Fibroblast of lung (primary cell): ENCODE data around the gene ENTR1. TPM values are rescaled to one million over a fixed set of nuclear protein-coding genes. Genes with fewer than 3 reads are reported as not detected.

Experiments
- DNase-seq, 2 donors: peaks; one replicate each; pipeline versions ENCODE4 v3.0.0 to v3.0.0-alpha.2; 2010; ENCODE audit warnings: low read depth in 2 of 2
- H2AFZ ChIP-seq: 2 replicates; pipeline ENCODE4 v1.5.1; 2012; ENCODE audit warnings: low read length, control low read depth, inconsistent platforms
- H3K27ac ChIP-seq: 2 replicates; pipeline ENCODE4 v1.5.1; 2011; ENCODE audit warnings: low read length, control low read depth; ENCODE audit not compliant: insufficient read depth
- H3K27me3 ChIP-seq: 2 replicates; pipeline ENCODE4 v1.5.1; 2011; ENCODE audit warnings: mild to moderate bottlenecking, low read length; ENCODE audit not compliant: control insufficient read depth, insufficient read depth
- H3K36me3 ChIP-seq: 2 replicates; pipeline ENCODE4 v1.5.1; 2011; ENCODE audit warnings: low read length; ENCODE audit not compliant: control insufficient read depth, insufficient read depth
- H3K4me1 ChIP-seq: 2 replicates; pipeline ENCODE4 v1.5.1; 2011; ENCODE audit warnings: low read length; ENCODE audit not compliant: control insufficient read depth, insufficient read depth; ENCODE audit errors: extremely low read depth
- H3K4me2 ChIP-seq: 2 replicates; pipeline ENCODE4 v1.5.1; 2011; ENCODE audit warnings: low read length, control low read depth; ENCODE audit not compliant: insufficient read depth; ENCODE audit errors: extremely low read depth
- H3K4me3 ChIP-seq, 4 experiments: fragments of 200-600 bp in 1 of 4; sonication (generic) in 1 of 4; replicated peaks in 1 of 4; 2 replicates each; pipeline ENCODE4 v1.5.1; 2011 to 2016; ENCODE audit warnings: low read length in 4 of 4, low read depth in 3 of 4, mild to moderate bottlenecking in 3 of 4, control low read depth in 2 of 4, inconsistent platforms in 1 of 4, mixed read lengths in 1 of 4; ENCODE audit not compliant: insufficient read depth in 1 of 4; ENCODE audit errors: control extremely low read depth in 1 of 4
- H3K79me2 ChIP-seq: 2 replicates; pipeline ENCODE4 v1.5.1; 2012; ENCODE audit warnings: mild to moderate bottlenecking, low read length, inconsistent platforms; ENCODE audit not compliant: control insufficient read depth, insufficient read depth
- H3K9ac ChIP-seq: 2 replicates; pipeline ENCODE4 v1.5.1; 2011; ENCODE audit warnings: mild to moderate bottlenecking, low read length, control low read depth; ENCODE audit not compliant: insufficient read depth
- H3K9me3 ChIP-seq: 2 replicates; pipeline ENCODE4 v1.5.1; 2012; ENCODE audit warnings: low read depth, low read length; ENCODE audit not compliant: control insufficient read depth, insufficient read depth
- H4K20me1 ChIP-seq: 2 replicates; pipeline ENCODE4 v1.5.1; 2011; ENCODE audit warnings: low read length; ENCODE audit not compliant: control insufficient read depth, insufficient read depth; ENCODE audit errors: extremely low read depth
- EZH2 ChIP-seq: IDR thresholded peaks from 2 replicates; pipeline ENCODE4 v1.5.1; 2012; ENCODE audit warnings: low read length, control low read depth, mild to moderate bottlenecking; ENCODE audit errors: missing control alignments
- polyA plus RNA-seq, 2 donors: library from polyadenylated mRNA; depleted of rRNA in 1 of 2; stranded (reverse) in 1 of 2; unstranded in 1 of 2; fragments of >200 nt; gene quantifications; 2 replicates each; pipeline ENCODE4 v1.2.1, GENCODE V29; 2011 to 2012; ENCODE audit warnings: missing spikeins in 1 of 2
- total RNA-seq: library from RNA; depleted of rRNA; stranded (reverse); fragments of >200 nt; gene quantifications from 2 replicates; pipeline ENCODE4 v1.2.1, GENCODE V29; 2014
- TF ChIP-seq, protein P1 (sequence below), 2 donors: IDR thresholded peaks in 1 of 2; conservative IDR thresholded peaks in 1 of 2; 1 replicate in 1 of 2; 2 replicates in 1 of 2; pipeline ENCODE4 v1.5.1; 2011 to 2012; ENCODE audit warnings: low read length in 2 of 2, control low read depth in 1 of 2, inconsistent platforms in 1 of 2, low read depth in 1 of 2, mild to moderate bottlenecking in 1 of 2

Gene ENTR1
- total and polyA plus RNA-seq, 2 donors (not counting 1 experiment from before 2014, with no cell fraction given), result 24.5 to 31.9 TPM

GRCh38 chr9:136403538-136403914, 6.9 kb downstream of the ENTR1 start:
- Histone ChIP-seq H3K4me2 (no peak overlapping the region), H3K36me3 (peaks cover 24% of the 10 kb centered on the region), H2AFZ (no peak overlapping the region), H4K20me1 (no peaks in the 10 kb centered on the region), H3K27ac (no peak overlapping the region), H3K4me3 (no peak overlapping the region), H3K4me1 (peaks cover 9% of the 10 kb centered on the region), H3K9me3 (no peaks in the 10 kb centered on the region), H3K27me3 (no peaks in the 10 kb centered on the region), H3K9ac (no peak overlapping the region), H3K79me2 (peaks cover 16% of the 10 kb centered on the region)
- TF ChIP-seq, protein P1, sequence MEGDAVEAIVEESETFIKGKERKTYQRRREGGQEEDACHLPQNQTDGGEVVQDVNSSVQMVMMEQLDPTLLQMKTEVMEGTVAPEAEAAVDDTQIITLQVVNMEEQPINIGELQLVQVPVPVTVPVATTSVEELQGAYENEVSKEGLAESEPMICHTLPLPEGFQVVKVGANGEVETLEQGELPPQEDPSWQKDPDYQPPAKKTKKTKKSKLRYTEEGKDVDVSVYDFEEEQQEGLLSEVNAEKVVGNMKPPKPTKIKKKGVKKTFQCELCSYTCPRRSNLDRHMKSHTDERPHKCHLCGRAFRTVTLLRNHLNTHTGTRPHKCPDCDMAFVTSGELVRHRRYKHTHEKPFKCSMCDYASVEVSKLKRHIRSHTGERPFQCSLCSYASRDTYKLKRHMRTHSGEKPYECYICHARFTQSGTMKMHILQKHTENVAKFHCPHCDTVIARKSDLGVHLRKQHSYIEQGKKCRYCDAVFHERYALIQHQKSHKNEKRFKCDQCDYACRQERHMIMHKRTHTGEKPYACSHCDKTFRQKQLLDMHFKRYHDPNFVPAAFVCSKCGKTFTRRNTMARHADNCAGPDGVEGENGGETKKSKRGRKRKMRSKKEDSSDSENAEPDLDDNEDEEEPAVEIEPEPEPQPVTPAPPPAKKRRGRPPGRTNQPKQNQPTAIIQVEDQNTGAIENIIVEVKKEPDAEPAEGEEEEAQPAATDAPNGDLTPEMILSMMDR (conservative IDR thresholded peaks at IDR 0.05 in 1 of 2, IDR thresholded peaks at IDR 0.05 in 1 of 2; ENCODE audit: low read depth in 1 of 2, low read length in 2 of 2), result no peak
- no peak for TF ChIP-seq EZH2
- no peak for DNase-seq

DNA sequence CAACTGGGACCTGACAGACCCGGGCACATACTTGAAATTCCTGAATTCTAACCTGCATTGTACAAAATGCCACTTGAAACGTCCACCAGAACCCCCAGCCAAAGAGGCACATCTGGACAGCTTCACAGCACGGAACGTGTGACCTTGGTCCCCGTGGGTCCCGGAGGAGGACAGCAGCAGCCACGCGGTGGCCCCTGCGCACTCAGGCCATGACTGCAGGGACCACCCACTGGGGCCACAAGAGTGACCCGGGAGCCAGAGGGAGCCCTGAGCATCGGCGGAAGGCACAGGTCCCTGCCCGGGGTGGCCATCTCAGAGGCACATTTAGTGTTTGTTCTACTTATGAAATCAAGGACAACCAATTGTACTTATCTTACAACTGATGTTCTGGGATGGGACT, 8.3 kb downstream of the ENTR1 start:
- DNase-seq, result no peak
- H3K9ac ChIP-seq, result no peak overlapping the region
- H3K4me1 ChIP-seq, result peaks cover 10% of the 10 kb centered on the region
- no peaks in the 10 kb centered on the region for H3K9me3 ChIP-seq
- H4K20me1 ChIP-seq, result no peaks in the 10 kb centered on the region
- H2AFZ ChIP-seq, result no peak overlapping the region
- no peak overlapping the region for H3K4me3 ChIP-seq
- H3K36me3 ChIP-seq, result peaks cover 22% of the 10 kb centered on the region
- peaks cover 20% of the 10 kb centered on the region for H3K79me2 ChIP-seq
- no peak for TF ChIP-seq EZH2
- TF ChIP-seq, protein P1 (conservative IDR thresholded peaks at IDR 0.05 in 1 of 2, IDR thresholded peaks at IDR 0.05 in 1 of 2; ENCODE audit: low read depth in 1 of 2, low read length in 2 of 2), result no peak
- no peaks in the 10 kb centered on the region for H3K27me3 ChIP-seq
- no peak overlapping the region for H3K4me2 ChIP-seq
- no peak overlapping the region for H3K27ac ChIP-seq

DNA sequence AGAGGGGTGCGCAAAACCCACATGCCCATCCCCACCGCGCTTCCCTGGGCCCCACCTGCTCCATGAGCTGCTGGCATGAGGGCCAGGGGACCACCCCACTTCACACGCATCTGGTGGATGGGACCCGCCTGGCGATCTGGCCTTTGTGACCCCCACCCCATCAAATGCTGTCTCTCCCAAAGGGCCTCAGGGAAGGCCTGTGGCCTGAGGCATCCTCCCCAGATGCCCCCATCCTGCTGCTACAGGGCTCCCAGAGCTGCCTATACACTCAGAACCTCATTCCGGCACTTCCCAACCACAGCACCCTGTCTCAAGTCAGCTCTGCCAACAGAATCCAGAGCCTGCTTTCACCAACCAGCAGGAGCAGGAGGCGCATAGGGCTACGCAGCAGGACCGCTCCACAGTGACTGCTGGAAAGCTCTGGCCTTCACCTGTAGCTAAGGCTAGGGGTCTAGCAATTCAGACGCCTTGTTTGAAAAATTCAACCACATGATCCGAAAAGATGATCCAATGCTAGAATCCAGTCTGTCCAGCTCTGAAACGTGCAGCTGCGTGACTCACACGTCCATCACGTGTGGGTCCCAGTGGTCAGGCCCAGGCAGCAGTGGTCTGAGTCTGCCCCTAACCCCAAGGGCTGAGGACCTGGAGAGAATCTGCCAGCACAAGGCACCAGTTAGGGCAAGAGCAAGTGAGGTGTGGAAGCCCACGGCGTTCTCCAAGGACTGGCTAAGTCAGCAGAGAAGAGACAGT, 9.1 kb downstream of the ENTR1 start:
- TF ChIP-seq, protein P1 (conservative IDR thresholded peaks at IDR 0.05 in 1 of 2, IDR thresholded peaks at IDR 0.05 in 1 of 2; ENCODE audit: low read depth in 1 of 2, low read length in 2 of 2), result no peak
- no peak for TF ChIP-seq EZH2
- no peak for DNase-seq
- Histone ChIP-seq H4K20me1 (no peaks in the 10 kb centered on the region), H3K27ac (no peak overlapping the region), H2AFZ (no peak overlapping the region), H3K4me2 (no peak overlapping the region), H3K36me3 (peaks cover 25% of the 10 kb centered on the region), H3K9ac (no peak overlapping the region), H3K4me3 (no peak overlapping the region), H3K79me2 (peaks cover 20% of the 10 kb centered on the region), H3K27me3 (no peaks in the 10 kb centered on the region), H3K4me1 (peaks cover 10% of the 10 kb centered on the region), H3K9me3 (no peaks in the 10 kb centered on the region)
